GM12878 (cell line): ENCODE measurements around the gene RASGRF1. TPM values are rescaled to one million over a fixed set of nuclear protein-coding genes. Genes with fewer than 3 reads are reported as not detected.

Source experiments
- ATAC-seq: fragments of 200-7000 bp; cut with Tn5 transposase; 3 replicates; pipeline ENCODE4 v1.9.1; 2020; ENCODE audit warnings: mild to moderate bottlenecking, moderate library complexity
- BruUV-seq: library from RNA; stranded (reverse); fragments of 400-500 nt; replicated peaks from 2 replicates; lab custom pipeline; 2021; lab: Mats Ljungman, UMichigan
- CTCF ChIA-PET: fragments of 300-600 bp; sonication (Branson Sonifier 250); formaldehyde crosslinking; extraction: SDS; loops from one replicate; lab custom pipeline; 2021; ENCODE audit warnings: inconsistent platforms; lab: Yijun Ruan, JAX
- POLR2A ChIA-PET: fragments of 350-600 bp; formaldehyde crosslinking; extraction: SDS; loops from one replicate; lab custom pipeline; 2021; ENCODE audit warnings: inconsistent platforms; lab: Charles Lee
- RAD21 ChIA-PET: fragments of 300-600 bp; sonication (Branson Sonifier 250); formaldehyde crosslinking; loops from one replicate; lab custom pipeline; 2023; ENCODE audit warnings: antibody characterized with exemption; ENCODE audit not compliant: unreplicated experiment; lab: Charles Lee
- SMC1A ChIA-PET: fragments of 300-600 bp; sonication (Branson Sonifier 250); formaldehyde crosslinking; loops from one replicate; lab custom pipeline; 2023; ENCODE audit not compliant: unreplicated experiment, uncharacterized antibody; lab: Charles Lee
- DNase-seq: peaks from one replicate; pipeline ENCODE4 v3.0.0-alpha.2; 2011; ENCODE audit warnings: low read depth, low spot score
- FAIRE-seq: peaks from 3 replicates; lab custom pipeline; 2011; peaks lifted over from hg19 to GRCh38; lab: Jason Lieb, UNC
- H2AFZ ChIP-seq: 2 replicates; pipeline ENCODE4 v1.6.0; 2011; ENCODE audit warnings: low read depth, low read length, control low read depth; ENCODE audit not compliant: control insufficient read depth
- H3K27ac ChIP-seq: 2 replicates; pipeline ENCODE4 v1.5.1; 2011; ENCODE audit warnings: control low read depth; ENCODE audit not compliant: control insufficient read depth, insufficient read depth
- H3K27me3 ChIP-seq, 2 experiments: replicated peaks in 1 of 2; 2 replicates each; pipeline versions ENCODE4 v1.6.0 to v1.6.1; 2011; ENCODE audit warnings: low read length in 1 of 2; ENCODE audit not compliant: control insufficient read depth in 2 of 2, insufficient read depth in 2 of 2
- H3K36me3 ChIP-seq, 2 experiments: 2 replicates each; pipeline ENCODE4 v1.5.1; 2011; ENCODE audit warnings: low read length in 1 of 2; ENCODE audit not compliant: control insufficient read depth in 2 of 2, insufficient read depth in 2 of 2
- H3K4me1 ChIP-seq: 2 replicates; pipeline ENCODE4 v1.6.1; 2011; ENCODE audit warnings: mild to moderate bottlenecking, low read length, moderate library complexity, mixed read lengths; ENCODE audit not compliant: control insufficient read depth, insufficient read depth
- H3K4me2 ChIP-seq: 2 replicates; pipeline ENCODE4 v1.6.0; 2011; ENCODE audit warnings: control low read depth; ENCODE audit not compliant: control insufficient read depth, insufficient read depth
- H3K4me3 ChIP-seq: fragments of 200-600 bp; sonication (generic); 2 replicates; pipeline ENCODE4 v1.5.1; 2016
- H3K79me2 ChIP-seq: 2 replicates; pipeline ENCODE4 v1.6.0; 2011; ENCODE audit warnings: low read length; ENCODE audit not compliant: control insufficient read depth, insufficient read depth
- H3K9ac ChIP-seq: 2 replicates; pipeline ENCODE4 v1.8.0; 2011; ENCODE audit warnings: low read length, control low read depth, mixed read lengths; ENCODE audit not compliant: control insufficient read depth, insufficient read depth
- H3K9me3 ChIP-seq: replicated peaks from 3 replicates; pipeline ENCODE4 v1.5.1; 2011; ENCODE audit warnings: mild to moderate bottlenecking, low read length; ENCODE audit not compliant: control insufficient read depth, insufficient read depth
- H4K20me1 ChIP-seq: 2 replicates; pipeline ENCODE4 v1.6.0; 2011; ENCODE audit not compliant: control insufficient read depth, insufficient read depth
- BRCA1 ChIP-seq: IDR thresholded peaks from 2 replicates; pipeline ENCODE4 v1.6.1; 2011; ENCODE audit warnings: low read depth, low read length, improper control_type of control experiment
- CHD1 ChIP-seq: IDR thresholded peaks from 2 replicates; pipeline ENCODE4 v1.6.1; 2012; ENCODE audit warnings: low read depth, low read length, improper control_type of control experiment
- LARP7 ChIP-seq: fragments of 450-650 bp; IDR thresholded peaks from 2 replicates; pipeline ENCODE4 v1.6.1; 2017; ENCODE audit warnings: mild to moderate bottlenecking
- MAX ChIP-seq: IDR thresholded peaks from 2 replicates; pipeline ENCODE4 v1.6.1; 2012; ENCODE audit warnings: low read depth, low read length, improper control_type of control experiment
- MYB ChIP-seq: fragments of 150-350 bp; IDR thresholded peaks from 2 replicates; pipeline ENCODE4 v1.6.1; 2014; ENCODE audit warnings: mild to moderate bottlenecking, low read depth, low read length, borderline replicate concordance
- POLR2A ChIP-seq: IDR thresholded peaks from 2 replicates; pipeline ENCODE4 v1.6.1; 2011; ENCODE audit warnings: low read depth, mild to moderate bottlenecking, low read length
- RBBP5 ChIP-seq: fragments of 200-600 bp; sonication (generic); conservative IDR thresholded peaks from 2 replicates; pipeline ENCODE4 v1.6.1; 2016
- SIN3A ChIP-seq: IDR thresholded peaks from 2 replicates; pipeline ENCODE4 v1.6.1; 2012; ENCODE audit warnings: low read depth, low read length, improper control_type of control experiment
- WGBS: methylation state at CpG from one replicate; pipeline ENCODE4 v1.1.6; 2016; ENCODE audit warnings: low lambda C conversion rate; ENCODE audit not compliant: insufficient replicate concordance, insufficient coverage; ENCODE audit errors: missing lambda C conversion rate; 5-methylcytosine and 5-hydroxymethylcytosine counted together
- in situ Hi-C: fragments of 300-500 bp; cut with MboI; formaldehyde crosslinking; loops from 9 replicates; pipeline ENCODE4 v1.14.3; 2018; ENCODE audit warnings: mixed read lengths
- intact Hi-C: fragments of 100-400 bp; cut with micrococcal nuclease; formaldehyde crosslinking; loops from one replicate; pipeline ENCODE4 v1.14.2; 2022; ENCODE audit not compliant: unreplicated experiment
- polyA plus RNA-seq, 11 experiments: library from polyadenylated mRNA; depleted of rRNA in 4 of 11; unstranded in 6 of 11; stranded (reverse) in 5 of 11; fragments of >200 nt; fragmentation: Nextera tagmentation in 4 of 11; fragmentation: Illumina TruSeq in 1 of 11; extraction: Ambion mirVana in 4 of 11; extraction: Trizol in 1 of 11; gene quantifications; 1 replicate in 1 of 11; 2 replicates in 10 of 11; pipeline versions ENCODE4 v1.2.1 to v1.2.3, GENCODE V29; 2011 to 2016; ENCODE audit warnings: inconsistent platforms in 2 of 11, missing spikeins in 2 of 11, low read depth in 1 of 11
- total RNA-seq, 4 experiments: library from RNA; depleted of rRNA in 3 of 4; stranded (reverse); fragments of >200 nt in 3 of 4; fragmentation: Illumina TruSeq in 1 of 4; extraction: Trizol in 1 of 4; gene quantifications; 2 replicates each; pipeline versions ENCODE4 v1.2.1 to v1.2.3, GENCODE V29; 2013 to 2021

The RASGRF1 gene
- total and polyA plus RNA-seq, 10 of the 15 experiments (the other 5 are each of a cell fraction or from before 2014, with no cell fraction given): 0.20 to 1.9 (median 0.86) TPM

- no peak overlapping the region for H3K4me3 ChIP-seq
- H2AFZ ChIP-seq: no peak overlapping the region
- peaks cover 38 to 58% of the 10 kb centered on the region in 2 experiments for H3K36me3 ChIP-seq
- ChIA-PET SMC1A (interaction anchor here (1.2 to 3.9 kb wide), 7 partner anchors 12 to 262 kb away, joined by 3 to 13 read pairs (median 5); no protein-coding TSS in a partner anchor), RAD21 (interaction anchor here (1.1 to 2.2 kb wide), 2 partner anchors 57 to 103 kb away, joined by 3 to 5 read pairs; no protein-coding TSS in a partner anchor), POLR2A (interaction anchor here (1.1 kb wide), 1 partner anchor 18 kb away, joined by 6 read pairs; no protein-coding TSS in a partner anchor)
- H4K20me1 ChIP-seq: no peaks in the 10 kb centered on the region; the same call in 1 of the 2 replicates
- no peaks in the 10 kb centered on the region; the same call in 1 of the 2 replicates for H3K4me1 ChIP-seq
- no peaks in the 10 kb centered on the region for H3K27me3 ChIP-seq
- H3K4me2 ChIP-seq: no peak overlapping the region
- no peak overlapping the region for H3K9ac ChIP-seq
- no peak for ATAC-seq
- H3K27ac ChIP-seq: no peak overlapping the region
- TF ChIP-seq BRCA1: no peak
- no peak for TF ChIP-seq RBBP5
- TF ChIP-seq POLR2A: 0 out of 2 replicates have a peak, but pooled peaks have one; percentile 31
- TF ChIP-seq SIN3A: no peak
- TF ChIP-seq CHD1: no peak
- no peak for TF ChIP-seq LARP7
- no peak for TF ChIP-seq MAX
- TF ChIP-seq MYB: no peak
- TF ChIP-seq, all 136 proteins: peak for 1
- CTCF ChIA-PET: interaction anchor here (0.7 to 3.6 kb wide), 5 partner anchors 13 to 106 kb away, joined by 3 to 20 read pairs (median 12); no protein-coding TSS in a partner anchor
- 93% methylated on average over 7 of the region's 7 CpGs for WGBS
- in situ Hi-C loops: no loop called here
- FAIRE-seq (no peak), DNase-seq (no peak)
- no peaks in the 10 kb centered on the region for H3K9me3 ChIP-seq
- H3K79me2 ChIP-seq: no peaks in the 10 kb centered on the region
- intact Hi-C loops: no loop called here
- no TSS peak for BruUV-seq
Measured at GRCh38 chr15:78922527-78922926, 168.1 kb downstream of the RASGRF1 start.
